Measurements from ENCODE around the gene SLC26A6.

The SLC26A6 gene

GRCh38 chr3:48635222-48636021 lies at the start of gene SLC26A6:
SLC26A6 (minus strand) TSS chr3:48635461; CDS start chr3:48635393, 68 bp downstream.
- peak; percentile 91 to 95 for DNase-seq

- no peak for DNase-seq
Measured at GRCh38 chr3:48684480-48685143, 49.4 kb upstream of the SLC26A6 start.

- no peak for DNase-seq
Measured at GRCh38 chr3:48684054-48684349, 48.7 kb upstream of the SLC26A6 start.

- no peak for DNase-seq
Measured at GRCh38 chr3:48682786-48683185, 47.5 kb upstream of the SLC26A6 start.

- DNase-seq, result no peak
Measured at GRCh38 chr3:48681974-48682610, 46.8 kb upstream of the SLC26A6 start.

- DNase-seq, result no peak
Measured at GRCh38 chr3:48681541-48681880, 46.2 kb upstream of the SLC26A6 start.

GRCh38 chr3:48680811-48681540 lies 45.7 kb upstream of the SLC26A6 start:
- no peak for DNase-seq

GRCh38 chr3:48679411-48680391 lies 44.4 kb upstream of the SLC26A6 start:
- no peak for DNase-seq

GRCh38 chr3:48678566-48679380 lies 43.5 kb upstream of the SLC26A6 start:
- no peak for DNase-seq

- DNase-seq, result no peak
Measured at GRCh38 chr3:48678056-48678455, 42.8 kb upstream of the SLC26A6 start.

- DNase-seq, result no peak
Measured at GRCh38 chr3:48674505-48674904, 39.2 kb upstream of the SLC26A6 start.

GRCh38 chr3:48672522-48672921 lies 37.3 kb upstream of the SLC26A6 start:
- no peak for DNase-seq

GRCh38 chr3:48664929-48665328 lies 29.7 kb upstream of the SLC26A6 start:
- no peak for DNase-seq

GRCh38 chr3:48664313-48664644 lies 29.0 kb upstream of the SLC26A6 start:
- no peak for DNase-seq

- DNase-seq, result peak; percentile 98
Measured at GRCh38 chr3:48663489-48664312, 28.4 kb upstream of the SLC26A6 start.

GRCh38 chr3:48662753-48663488 lies 27.7 kb upstream of the SLC26A6 start, which contains the start of gene CELSR3:
CELSR3 (minus strand) TSS chr3:48662886; CDS start chr3:48662634, 252 bp downstream.
- DNase-seq, result peak; percentile 64 to 76

- DNase-seq, result no peak
Measured at GRCh38 chr3:48662145-48662752, 27.0 kb upstream of the SLC26A6 start.

GRCh38 chr3:48661501-48662144 lies 26.4 kb upstream of the SLC26A6 start:
- no peak for DNase-seq

All from SHP77 (cell line).